NCI-H226 (cell line): Measurements from ENCODE around the gene ZBTB16.

Experiments used
- DNase-seq: peaks from one replicate; pipeline ENCODE4 v3.0.0-alpha.2; 2015

The ZBTB16 gene

DNA sequence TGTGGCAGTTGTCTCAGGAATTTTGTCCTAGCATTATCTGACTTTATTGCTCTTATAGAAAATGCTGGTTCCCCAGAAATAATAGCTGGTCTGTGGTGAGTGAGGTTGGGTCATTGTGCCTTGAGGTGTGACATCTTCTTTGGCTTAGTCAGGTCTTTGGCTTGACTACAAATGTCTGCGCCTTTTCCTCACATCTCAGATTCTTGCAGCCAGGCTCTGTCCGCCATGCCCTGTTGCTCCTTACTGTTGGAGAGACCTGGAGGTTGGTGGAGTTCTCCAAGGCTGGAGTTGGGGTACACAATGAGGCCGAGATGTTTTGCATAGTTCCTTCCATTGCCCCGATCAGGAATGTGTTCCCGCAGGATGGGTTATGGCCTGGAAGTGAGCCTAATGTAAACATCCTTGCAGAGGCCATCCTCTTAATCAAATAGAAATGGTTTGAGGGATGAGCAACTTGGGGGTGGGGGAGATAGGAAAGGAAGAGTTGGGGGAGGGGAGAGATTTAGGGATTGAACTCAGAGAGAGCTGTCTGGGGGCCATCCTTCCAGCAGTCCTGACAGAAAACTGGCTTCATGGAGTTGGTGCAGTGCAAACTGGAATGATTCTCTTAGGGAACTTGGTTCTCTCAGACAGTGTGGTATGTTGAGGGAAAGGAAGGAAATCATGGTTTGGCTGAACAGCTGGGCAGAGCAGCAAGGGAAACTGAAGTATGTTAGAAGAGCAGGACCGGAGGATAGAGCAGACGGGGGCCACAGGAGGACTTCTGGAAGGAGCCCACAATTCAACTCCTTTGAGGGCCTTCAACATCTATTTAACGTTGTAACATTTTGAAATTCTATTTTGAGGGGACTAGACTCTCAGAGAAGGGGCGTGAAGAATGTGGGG is 49.9 kb downstream of the ZBTB16 start:
- DNase-seq, result no peak

DNA sequence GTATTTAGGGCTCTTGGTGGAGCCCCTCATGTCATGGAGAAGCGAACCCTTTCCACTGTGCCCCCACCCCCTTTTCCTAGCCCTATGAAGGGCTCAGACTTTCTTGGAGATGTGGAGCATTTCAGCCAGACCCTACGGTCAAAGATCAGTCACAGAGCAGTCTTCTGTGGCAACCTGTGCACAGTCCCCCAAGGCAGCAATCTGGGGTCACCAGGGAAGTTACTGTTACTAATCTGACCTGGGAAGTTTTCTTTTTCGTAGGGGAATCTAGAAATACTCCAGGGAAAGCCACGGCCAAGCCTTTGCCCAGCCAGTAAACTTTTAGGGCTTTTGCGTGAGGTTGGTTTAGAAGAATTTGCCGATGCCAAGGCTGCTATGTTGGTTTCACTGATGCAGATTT is 50.6 kb downstream of the ZBTB16 start:
- no peak for DNase-seq

DNA sequence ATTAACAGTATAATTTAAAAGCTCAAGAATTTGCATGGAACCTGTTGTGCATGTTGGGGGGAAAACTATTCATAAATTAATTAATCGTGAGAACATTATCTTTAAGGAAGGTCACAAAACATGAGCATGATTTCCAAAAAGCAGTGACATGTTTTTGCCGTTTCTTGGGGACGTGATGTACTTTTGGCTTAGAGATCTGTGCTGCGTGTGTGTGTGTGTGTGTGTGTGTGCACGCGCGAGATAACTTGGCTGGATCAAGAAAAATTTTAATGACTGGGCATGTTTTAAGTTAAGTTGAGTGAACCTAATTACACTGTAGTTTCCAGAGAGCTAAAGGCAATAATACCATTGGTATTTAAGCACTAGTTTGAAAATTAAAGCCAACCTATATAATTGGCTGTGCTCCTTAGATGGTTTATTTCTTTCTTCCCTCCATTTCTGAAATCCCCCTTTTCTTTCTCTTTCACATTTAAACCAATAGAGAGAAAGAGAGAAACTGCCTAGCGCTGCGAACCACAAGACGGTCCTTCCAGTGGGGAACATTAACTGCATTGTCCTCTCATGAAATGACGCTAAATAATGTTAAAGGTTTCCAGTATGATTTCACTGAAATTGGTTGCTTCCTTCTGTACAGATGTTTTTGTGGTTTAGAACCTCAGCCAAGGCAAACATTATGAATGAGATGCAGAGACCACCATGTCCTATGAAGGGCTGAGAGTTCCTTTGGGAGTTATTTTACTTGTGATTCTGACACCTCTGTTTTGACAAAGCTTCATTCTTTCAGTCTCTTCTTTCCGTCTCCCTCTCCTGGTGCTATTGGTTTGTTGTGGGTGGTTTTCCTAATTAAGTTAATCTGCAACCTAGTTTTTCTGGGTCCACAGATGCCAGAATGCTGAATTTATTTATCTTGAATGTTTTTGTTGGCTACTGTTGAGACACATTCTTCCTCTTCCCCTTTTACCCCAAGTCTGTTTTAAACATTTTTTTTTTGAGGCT is 51.7 kb downstream of the ZBTB16 start:
- no peak for DNase-seq

DNA sequence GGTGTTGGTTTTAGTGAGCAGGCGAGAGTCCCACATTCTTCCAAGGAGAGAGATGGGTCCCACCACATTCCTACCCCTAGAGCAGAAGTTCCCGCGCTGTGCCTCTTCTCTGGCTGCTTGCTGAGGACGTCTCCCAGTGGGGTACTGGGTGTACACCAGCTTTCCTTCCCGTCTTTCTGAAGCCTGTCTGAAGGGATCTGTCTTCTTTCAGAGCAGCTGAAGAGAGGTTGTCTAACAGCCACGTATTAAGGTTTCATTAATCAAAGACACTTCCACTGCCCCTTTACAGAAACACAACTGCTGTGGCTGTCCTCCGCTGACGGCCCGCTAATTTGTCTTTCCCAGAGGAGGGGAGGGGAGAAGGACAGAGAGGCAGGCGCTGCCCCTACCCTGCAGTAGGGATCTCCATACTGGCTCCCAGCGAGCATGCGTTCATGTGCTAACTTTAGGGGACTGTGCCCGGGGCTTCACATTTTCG is 56.0 kb downstream of the ZBTB16 start:
- DNase-seq, result no peak

DNA sequence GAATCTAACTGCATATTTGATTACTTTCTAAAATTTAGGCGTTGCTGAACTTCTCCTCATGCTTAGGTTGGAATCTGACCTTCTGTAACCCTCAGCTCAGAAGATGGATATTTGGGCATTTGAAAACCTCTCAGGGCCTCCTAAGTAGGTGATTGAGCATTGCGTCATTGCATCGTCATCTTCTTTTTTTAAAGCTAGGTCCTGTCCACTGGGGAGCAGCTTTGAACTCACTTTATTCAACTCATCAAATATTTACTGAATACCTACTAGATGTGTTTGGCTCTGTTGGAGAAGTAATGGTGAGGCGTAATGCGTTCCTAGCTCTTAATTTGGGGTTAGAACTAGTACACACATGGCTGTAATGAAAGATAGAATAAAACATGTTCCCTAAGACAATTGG is 56.8 kb downstream of the ZBTB16 start:
- no peak for DNase-seq

DNA sequence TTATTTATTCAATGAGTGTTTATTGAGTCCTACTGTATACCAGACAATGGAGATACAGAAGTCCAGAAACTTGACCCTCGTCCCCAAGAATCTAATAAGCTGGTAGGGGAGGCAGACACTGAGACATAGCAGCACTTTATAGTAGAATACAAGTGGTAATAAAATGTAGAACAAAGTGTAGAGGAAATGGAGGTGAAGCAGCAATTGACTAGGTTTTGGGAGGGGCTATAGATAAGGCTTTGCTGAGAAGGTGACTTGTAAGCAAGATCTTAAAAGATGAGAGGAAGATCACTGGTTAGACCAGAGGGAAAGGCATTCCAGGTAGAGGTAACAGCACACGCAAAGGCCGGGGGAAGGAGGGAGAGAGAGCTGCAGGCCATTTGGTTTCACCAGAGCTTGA is 57.3 kb downstream of the ZBTB16 start:
- DNase-seq, result no peak

DNA sequence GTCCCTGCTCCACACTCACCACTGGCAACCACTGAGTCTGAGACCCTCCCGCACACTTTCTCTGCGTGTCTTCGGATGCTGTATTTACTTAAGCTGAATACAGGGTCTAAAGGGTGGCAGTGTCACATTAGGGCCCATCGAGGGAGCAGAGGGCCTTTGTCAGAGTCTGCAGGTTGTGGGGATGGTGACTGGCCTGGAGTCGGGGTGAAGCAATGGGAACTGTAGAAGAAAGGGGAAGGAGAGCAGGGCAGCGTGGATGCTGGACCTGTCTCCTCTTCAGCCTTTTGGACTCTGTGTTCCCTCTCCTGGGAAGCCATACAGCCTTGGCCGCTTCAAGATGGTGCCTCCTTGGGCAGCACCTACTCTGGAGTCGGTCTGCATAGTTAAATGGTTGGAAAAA is 61.1 kb downstream of the ZBTB16 start:
- no peak for DNase-seq

DNA sequence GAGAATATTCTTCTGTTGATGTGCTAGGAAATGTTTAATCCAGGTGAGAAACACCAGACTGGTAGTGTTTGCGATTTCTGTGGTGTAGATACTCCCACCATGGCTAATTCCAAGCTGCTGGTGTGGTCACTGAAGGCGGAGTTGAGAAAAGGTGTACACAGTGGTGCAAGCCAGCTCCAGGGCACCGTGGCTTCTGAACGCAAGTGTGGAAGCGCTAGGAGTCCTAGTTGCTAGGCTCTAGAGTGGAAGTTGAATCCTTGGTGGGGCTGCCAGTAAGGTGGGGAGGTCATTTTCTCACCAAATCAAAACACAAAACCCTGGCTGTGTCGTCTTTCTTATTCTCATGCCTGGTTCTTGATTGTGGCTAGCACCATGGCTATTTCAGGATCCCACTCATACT is 61.6 kb downstream of the ZBTB16 start:
- no peak for DNase-seq

DNA sequence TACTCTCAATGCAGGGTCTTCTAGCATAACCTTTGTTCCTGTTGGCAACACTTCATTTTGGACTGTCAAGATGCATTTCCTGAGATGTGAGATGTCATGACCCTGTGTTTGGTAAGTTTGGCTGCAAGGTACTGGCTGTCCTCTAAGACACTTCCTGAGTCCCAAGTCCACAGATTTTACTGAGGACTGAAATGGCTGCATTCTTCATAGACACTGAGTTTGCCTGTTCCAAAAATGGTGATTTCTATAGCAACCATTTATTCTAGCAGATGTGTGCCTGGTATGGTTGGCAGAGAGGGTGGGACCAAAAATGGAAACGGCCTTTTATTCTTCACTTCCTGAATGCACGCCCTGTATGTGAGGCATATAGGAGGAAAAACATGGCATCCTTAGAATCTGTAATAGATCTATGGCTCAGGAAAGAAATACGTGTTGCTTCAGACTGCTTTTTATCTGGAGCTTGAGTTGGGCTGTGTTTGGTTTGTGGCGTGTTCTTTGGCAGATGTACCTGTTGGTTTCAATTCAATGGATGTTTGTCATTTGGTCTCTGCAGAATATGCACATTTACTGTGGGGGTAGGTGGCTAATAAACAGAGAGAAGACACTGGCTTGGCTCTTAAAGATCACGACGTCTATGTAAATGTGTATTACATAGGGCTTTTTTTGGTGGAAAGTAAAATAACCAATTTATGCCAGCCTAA is 62.4 kb downstream of the ZBTB16 start:
- no peak for DNase-seq

DNA sequence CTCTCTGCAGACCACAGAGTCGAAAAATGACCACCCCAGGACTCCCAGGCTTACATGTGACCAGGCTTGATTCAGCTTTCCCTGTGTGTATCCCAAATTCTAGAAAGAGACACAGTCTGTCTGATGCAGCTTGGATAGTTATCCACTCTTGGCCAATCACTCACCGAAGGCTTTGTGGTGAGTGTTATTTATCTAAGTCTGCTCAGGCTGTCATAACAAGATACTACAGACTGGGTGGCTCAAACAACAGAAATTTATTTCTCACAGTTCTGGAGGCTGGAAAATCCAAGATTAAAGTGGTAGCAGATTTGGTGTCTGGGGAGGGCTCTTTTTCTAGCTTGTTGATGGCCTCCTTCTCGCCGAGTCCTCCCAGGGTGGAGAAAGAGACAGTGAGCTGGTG is 63.2 kb downstream of the ZBTB16 start:
- no peak for DNase-seq

DNA sequence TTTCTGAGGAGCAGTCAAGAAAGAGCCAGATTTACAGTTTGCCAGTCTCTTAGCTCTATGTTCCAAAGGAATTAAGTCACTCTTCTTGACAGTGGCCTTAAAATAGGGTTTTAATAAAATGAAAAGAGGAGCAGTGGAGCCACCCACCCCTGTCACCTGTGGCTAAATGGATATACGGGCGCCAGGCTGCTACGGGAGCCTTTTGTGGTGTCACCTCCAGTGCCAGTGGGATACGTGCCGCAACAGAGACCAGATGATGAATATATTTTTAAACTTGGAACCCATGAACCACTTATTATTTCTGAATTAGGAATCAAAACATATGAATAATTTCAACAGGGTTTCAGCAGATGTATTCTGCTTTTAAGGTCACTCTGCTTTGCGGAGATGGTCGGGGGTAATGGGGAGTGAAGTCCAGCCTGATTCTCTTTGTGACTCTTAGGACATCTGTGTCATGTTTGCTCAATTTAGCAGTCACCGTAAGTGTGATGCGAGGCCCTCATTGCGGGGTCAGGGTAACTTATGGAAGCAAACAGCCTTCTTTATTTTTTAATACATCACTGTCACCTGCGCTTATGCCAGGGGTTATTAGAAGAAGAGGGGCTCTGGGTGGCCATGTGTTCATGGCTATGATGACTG is 64.3 kb downstream of the ZBTB16 start:
- no peak for DNase-seq

DNA sequence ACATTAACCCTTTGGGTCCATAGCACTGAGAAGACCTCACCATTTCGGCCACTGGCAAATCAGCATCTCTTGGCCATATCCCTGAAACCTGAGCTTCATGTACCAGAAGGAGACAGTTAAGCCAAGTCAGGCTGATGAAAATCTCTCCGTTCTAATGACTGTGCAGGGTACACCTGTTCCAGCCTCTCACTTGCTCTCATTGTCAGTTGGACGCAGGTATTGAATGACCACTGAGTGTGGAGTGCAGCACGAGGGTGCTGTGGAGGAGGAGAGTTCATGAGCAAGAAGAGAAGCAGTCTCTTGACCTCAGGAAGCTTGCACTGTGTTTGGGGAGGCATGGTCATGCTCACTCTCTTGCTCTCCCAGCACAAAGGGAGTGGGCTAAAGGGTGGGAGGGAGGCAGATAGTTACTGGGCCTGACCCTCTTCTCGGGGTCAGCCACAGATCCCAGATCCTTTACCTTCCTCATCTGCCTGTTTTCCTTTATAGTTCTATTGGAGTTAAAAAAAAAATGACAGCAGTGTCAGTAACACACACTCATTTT is 65.2 kb downstream of the ZBTB16 start:
- no peak for DNase-seq

DNA sequence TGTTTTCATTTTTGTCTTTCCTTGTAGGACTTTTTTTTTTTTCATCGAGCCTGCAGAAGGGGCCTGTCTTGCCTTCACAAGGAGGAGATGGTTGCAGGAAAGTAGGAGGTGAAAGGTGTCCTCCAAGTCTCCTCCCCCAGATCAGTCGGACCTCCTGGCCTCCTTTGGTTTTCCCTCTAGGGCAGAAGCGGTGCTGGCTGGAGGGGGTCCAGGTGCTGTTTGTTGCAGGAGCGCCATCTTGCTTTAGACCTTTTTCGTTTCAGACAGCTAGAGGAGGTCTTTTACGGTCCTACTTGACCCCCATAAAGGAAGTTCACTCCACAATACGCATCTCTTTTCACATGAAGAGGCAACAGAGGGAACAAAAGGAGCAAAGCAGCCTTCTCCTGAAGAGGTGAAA is 66.0 kb downstream of the ZBTB16 start:
- no peak for DNase-seq

DNA sequence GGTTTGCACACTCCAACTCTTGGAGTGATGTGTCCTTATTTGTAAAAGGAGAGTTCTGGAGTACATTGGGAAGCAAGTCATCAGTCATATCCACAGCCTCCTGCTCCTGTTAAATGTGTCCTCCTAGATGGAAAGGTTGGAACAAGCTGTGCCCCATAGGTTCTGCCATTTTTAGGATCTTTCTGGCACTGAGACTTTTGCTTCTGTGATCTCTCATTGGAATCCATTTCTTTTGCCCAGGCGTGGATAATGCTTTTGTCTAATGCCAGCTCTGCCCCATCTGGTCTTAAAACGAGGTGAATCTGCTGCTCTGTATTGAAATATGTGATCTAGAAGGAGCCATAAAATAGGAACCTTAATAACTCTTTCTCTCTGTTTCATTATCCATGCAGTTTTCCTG is 66.4 kb downstream of the ZBTB16 start:
- DNase-seq, result no peak

DNA sequence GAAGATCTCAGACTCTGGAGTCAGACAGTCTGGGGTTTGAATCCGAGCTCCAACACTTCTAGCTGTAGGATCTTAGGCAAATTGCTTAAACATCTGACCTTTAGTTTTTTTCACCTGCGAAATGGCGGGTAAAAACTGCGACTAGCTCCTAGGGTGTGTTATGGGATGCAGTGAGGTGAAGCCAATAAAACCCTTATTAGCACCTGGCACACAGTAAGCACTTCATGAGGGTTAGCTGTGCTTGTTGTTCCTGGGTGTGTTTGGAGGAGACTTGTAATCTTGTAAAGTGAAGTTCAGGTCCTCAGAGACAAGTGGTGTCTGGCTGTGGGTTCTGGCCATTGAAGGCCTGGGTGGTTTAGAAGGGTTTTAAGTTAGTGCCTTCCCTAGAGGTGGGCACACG is 68.9 kb downstream of the ZBTB16 start:
- DNase-seq, result no peak

DNA sequence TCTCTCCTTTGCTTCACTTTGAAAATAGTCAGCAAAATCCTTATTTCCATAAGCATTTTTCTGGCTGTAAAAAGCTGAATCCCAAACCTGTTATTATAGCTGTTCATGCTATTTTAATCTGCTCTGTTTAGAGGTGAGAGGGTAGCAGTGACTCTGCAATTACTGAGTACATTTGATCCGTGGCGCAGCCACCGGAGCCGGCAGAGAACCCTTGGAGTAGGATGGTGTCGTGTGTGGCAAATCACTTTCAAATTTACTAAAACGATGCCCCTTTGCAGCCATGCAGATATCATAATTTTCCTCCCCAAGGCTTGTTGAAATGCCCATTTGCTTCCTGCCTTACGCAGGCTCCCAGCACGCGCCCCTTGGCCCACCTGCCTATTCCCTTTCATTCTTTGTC is 69.6 kb downstream of the ZBTB16 start:
- DNase-seq, result no peak

DNA sequence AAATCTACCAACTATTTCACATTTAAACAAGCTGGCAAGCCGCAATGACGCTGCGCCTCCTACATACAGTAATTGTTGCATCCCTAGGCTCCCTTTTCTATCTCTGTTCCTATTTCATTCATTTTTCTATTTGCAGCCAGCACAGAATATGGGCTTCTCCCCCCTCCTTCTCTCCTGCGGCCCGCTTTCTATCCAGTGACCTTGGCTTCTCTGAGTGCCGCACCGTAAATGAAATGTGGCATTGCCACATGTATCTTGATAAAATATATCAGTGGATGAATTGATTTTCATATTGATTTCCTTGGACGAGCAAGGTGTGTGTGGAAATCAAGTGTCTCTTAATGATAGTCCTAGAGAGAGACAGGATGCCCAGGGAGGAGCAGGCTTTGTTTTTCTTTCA is 70.2 kb downstream of the ZBTB16 start:
- DNase-seq, result no peak

DNA sequence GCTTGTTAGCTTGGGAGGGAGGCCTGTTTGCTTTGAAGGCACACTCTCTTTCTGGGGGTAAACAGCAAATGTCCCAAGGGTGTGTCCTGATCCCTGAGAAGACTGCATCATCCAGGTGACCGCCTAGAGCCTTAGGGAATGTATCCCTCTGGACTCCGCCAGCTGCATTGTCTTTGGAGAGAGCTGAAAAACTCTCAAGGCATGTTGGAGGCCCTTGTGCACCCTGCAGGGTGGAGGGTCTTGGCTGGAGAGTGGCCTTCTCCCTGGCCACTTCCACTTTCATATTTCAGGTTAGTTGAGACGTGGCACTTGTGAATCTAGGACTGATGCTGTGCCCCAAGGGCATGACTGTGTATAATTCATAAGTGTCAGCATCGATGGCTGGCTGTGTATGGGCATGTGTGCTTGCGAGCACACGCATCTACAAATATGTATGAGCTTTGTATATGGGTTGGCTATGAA is 70.6 kb downstream of the ZBTB16 start:
- no peak for DNase-seq

DNA sequence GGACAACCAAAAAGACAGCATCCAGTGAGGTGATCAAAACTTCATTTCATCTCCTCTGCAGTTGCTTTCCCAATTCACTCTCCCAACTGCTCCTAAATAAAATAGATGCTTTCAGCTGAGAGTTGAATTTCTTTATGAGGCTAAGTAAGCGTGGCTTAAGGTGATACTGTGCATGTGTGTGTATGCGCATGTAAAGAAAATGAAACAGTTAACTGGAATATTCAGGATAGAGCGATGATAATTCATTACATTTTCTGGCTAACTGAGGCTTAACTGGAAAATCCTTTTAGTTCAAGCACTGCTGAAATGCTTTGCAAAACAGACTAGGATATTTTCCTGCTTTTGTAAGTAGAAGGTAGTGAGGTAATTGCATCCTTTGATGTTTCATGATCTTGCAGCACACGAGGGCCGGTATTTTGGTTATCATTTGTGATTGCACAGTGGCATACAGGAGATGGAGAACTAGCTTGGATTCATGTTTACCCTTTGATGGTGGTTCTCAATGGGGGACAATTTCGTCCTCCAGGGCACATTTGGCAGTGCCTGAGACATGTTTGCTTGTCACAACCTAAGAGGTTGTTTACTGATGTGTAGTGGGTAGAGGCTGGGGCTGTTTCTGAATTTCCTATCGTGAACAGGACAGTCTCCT is 71.2 kb downstream of the ZBTB16 start:
- DNase-seq, result no peak

DNA sequence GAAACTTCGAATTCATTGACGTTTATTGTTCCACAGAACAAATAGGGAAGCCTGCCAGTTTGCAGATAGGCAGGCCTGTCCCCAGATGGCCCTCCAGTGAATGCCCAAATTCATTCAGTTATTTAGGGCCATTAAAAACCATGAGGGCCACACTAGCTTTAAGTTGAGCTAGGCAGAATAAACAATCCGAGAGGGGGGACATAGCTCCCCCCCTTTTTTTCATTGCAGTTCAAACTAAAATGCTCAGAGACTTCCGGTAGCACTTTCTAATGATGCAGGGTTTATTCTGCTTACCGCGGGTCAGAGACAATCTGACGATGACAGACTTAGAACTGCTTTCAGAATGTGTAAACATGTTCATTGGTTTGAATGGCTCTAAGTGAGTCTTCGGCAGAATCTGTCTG is 72.0 kb downstream of the ZBTB16 start:
- no peak for DNase-seq

DNA sequence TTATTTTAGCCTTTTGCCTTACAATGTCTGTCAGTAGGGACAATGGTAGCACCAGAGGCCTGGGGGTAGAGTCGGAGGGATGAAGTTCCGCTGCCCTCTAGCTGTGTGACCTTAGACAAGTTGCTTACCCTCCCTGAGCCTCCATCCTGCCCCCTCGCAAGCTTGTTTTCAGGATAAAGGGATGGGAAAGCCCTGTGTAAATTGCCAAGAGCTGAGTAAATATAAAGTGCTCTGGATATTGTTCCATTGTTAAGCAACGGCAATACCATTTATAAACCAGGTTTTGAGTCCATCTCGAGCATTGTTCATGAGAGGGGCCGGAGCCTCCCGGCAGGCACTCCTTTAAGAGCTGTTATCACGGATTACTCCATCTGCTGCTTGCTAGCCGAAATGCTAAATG is 72.9 kb downstream of the ZBTB16 start:
- DNase-seq, result no peak

DNA sequence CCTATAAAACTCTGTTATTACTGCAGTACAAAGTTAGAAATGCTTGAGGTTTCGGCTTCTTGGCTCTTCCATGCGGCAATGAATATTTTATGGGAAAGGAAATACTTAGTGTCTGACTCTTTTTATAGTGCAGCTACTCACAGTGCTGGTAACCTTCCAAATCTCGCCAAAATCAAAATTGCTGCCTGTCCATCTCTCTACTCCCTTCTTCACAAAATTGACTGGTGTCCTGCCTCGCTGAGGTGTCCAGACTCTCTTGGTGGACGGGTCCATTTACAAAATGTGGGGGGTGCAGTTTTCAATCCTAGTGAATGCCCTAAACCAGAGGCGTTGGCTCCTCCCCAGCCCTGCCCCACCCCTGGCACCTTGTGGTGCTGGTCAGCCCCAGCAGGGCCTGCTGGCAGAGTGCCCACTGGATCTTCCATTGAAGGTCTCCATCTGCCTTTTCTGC is 73.5 kb downstream of the ZBTB16 start:
- no peak for DNase-seq
